PC-9 (cell line): ENCODE data around the gene KRT15. TPM values are rescaled to one million over a fixed set of nuclear protein-coding genes. Genes with fewer than 3 reads are reported as not detected.

Source experiments
- BruUV-seq: library from RNA; stranded (reverse); fragments of 400-500 nt; replicated peaks from 2 replicates; lab custom pipeline; 2021; lab: Mats Ljungman, UMichigan
- CTCF ChIA-PET: fragments of 300-600 bp; sonication (Branson Sonifier 250); formaldehyde crosslinking; loops from one replicate; lab custom pipeline; 2022; ENCODE audit warnings: antibody characterized with exemption; lab: Charles Lee
- POLR2A ChIA-PET: fragments of 300-600 bp; sonication (Branson Sonifier 250); formaldehyde crosslinking; loops from one replicate; lab custom pipeline; 2022; ENCODE audit warnings: antibody characterized with exemption; ENCODE audit not compliant: unreplicated experiment; lab: Charles Lee
- DNase-seq, 2 experiments: peaks; one replicate each; pipeline versions ENCODE4 v3.0.0 to v3.0.0-alpha.2; 2015 to 2022; ENCODE audit warnings: mixed read lengths in 1 of 2
- H2AFZ ChIP-seq: fragments of 200-600 bp; sonication (generic); 2 replicates; pipeline ENCODE4 v1.8.1; 2017; ENCODE audit warnings: antibody characterized with exemption
- H3F3A ChIP-seq: fragments of 200-600 bp; sonication (generic); 2 replicates; pipeline ENCODE4 v1.8.1; 2017; ENCODE audit warnings: antibody characterized with exemption, mild to moderate bottlenecking, low read depth; ENCODE audit not compliant: insufficient read depth
- H3K27ac ChIP-seq: fragments of 200-600 bp; sonication (generic); 2 replicates; pipeline ENCODE4 v1.6.1; 2016; ENCODE audit warnings: mixed run types
- H3K27me3 ChIP-seq: fragments of 200-600 bp; sonication (generic); 2 replicates; pipeline ENCODE4 v1.6.1; 2016; ENCODE audit warnings: low read depth, mixed run types; ENCODE audit not compliant: insufficient read depth
- H3K36me3 ChIP-seq: fragments of 200-600 bp; sonication (generic); 2 replicates; pipeline ENCODE4 v1.6.1; 2016; ENCODE audit warnings: low read depth, mixed run types
- H3K4me1 ChIP-seq: fragments of 200-600 bp; sonication (generic); replicated peaks from 2 replicates; pipeline ENCODE4 v1.6.1; 2016; ENCODE audit warnings: mixed run types; ENCODE audit not compliant: insufficient read depth
- H3K4me2 ChIP-seq: fragments of 200-600 bp; sonication (generic); 2 replicates; pipeline ENCODE4 v1.6.1; 2017; ENCODE audit warnings: mixed run types
- H3K4me3 ChIP-seq: fragments of 200-600 bp; sonication (generic); 2 replicates; pipeline ENCODE4 v1.6.1; 2016; ENCODE audit warnings: mixed run types
- H3K79me2 ChIP-seq: fragments of 200-600 bp; sonication (generic); 2 replicates; pipeline ENCODE4 v1.6.1; 2017; ENCODE audit warnings: low read depth, mixed run types
- H3K9me2 ChIP-seq: fragments of 200-600 bp; sonication (generic); 2 replicates; pipeline ENCODE4 v1.8.1; 2017; ENCODE audit warnings: mild to moderate bottlenecking; ENCODE audit not compliant: insufficient read depth
- H3K9me3 ChIP-seq: fragments of 200-600 bp; sonication (generic); 2 replicates; pipeline ENCODE4 v1.8.1; 2016; ENCODE audit warnings: low read depth; ENCODE audit not compliant: insufficient read depth
- H4K20me1 ChIP-seq: fragments of 200-600 bp; sonication (generic); 2 replicates; pipeline ENCODE4 v1.8.1; 2017; ENCODE audit not compliant: insufficient read depth
- CTCF ChIP-seq: fragments of 200-600 bp; sonication (generic); conservative IDR thresholded peaks from 2 replicates; pipeline ENCODE4 v1.6.1; 2017; ENCODE audit warnings: mixed run types, antibody characterized with exemption, mild to moderate bottlenecking, moderate library complexity
- EZH2 ChIP-seq: fragments of 200-600 bp; sonication (generic); IDR thresholded peaks from 2 replicates; pipeline ENCODE4 v1.8.0; 2017; ENCODE audit warnings: antibody characterized with exemption, low read depth
- intact Hi-C: fragments of 100-400 bp; cut with micrococcal nuclease; formaldehyde crosslinking; loops from one replicate; pipeline ENCODE4 v1.10.0; 2022; ENCODE audit not compliant: unreplicated experiment
- total RNA-seq: library from RNA; stranded (reverse); gene quantifications from 2 replicates; pipeline ENCODE4 v1.2.3, GENCODE V29; 2021

Gene KRT15
- total RNA-seq, 1 experiment from 2014 or later, result 41.9 TPM

DNA sequence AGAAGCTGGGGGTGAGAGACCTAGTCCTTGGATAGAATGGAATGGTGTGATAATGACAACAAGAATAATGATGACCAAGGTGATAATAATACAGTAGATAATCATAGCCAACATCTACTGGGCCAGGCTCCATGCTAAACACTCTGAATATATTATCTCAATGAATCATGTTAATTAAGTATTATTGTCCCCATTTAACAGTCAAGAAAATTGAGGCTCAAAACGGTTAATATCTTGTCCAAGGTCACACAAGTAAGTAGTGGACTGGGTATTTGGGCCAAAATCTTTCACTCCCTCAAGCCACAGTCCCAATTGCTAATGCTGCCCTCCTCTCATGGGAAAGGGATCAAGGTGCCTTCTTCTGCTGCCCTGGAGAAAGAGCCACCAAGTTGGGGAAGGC lies 13.3 kb upstream of the KRT15 start:
- Histone ChIP-seq H3K4me1 (peaks cover 82% of the 10 kb centered on the region), H2AFZ (no peak overlapping the region), H3F3A (peaks cover 69% of the 10 kb centered on the region), H3K36me3 (peaks cover 7% of the 10 kb centered on the region), H3K27me3 (no peaks in the 10 kb centered on the region), H3K4me2 (peak overlapping the region; percentile 32), H3K9me2 (no peaks in the 10 kb centered on the region), H3K27ac (peak overlapping the region; percentile 23; the same call in 1 of the 2 replicates), H3K4me3 (no peak overlapping the region), H3K9me3 (no peaks in the 10 kb centered on the region), H4K20me1 (peaks cover 3% of the 10 kb centered on the region; the same call in 1 of the 2 replicates), H3K79me2 (peaks cover 19% of the 10 kb centered on the region)
- BruUV-seq, result no TSS peak
- CTCF ChIA-PET, result no interaction called here
- TF ChIP-seq EZH2 (no peak), CTCF (no peak)
- POLR2A ChIA-PET, result interaction anchor here (0.6 kb wide), 1 partner anchor 16 kb away, joined by 3 read pairs; no protein-coding TSS in a partner anchor
- intact Hi-C loops, result no loop called here
- no peak for DNase-seq

- TF ChIP-seq EZH2 (no peak), CTCF (no peak)
- H3K9me2 ChIP-seq, result no peaks in the 10 kb centered on the region
- H3K9me3 ChIP-seq, result no peaks in the 10 kb centered on the region
- ChIA-PET POLR2A (interaction anchor here (0.5 to 3.5 kb wide), 20 partner anchors 9 to 1216 kb away, joined by 3 to 78 read pairs (median 5); partner anchors contain the start of gene KRT13), CTCF (interaction anchor here (0.6 to 3.3 kb wide), 4 partner anchors 11 to 132 kb away, joined by 3 to 27 read pairs (median 5); no protein-coding TSS in a partner anchor)
- H3K27me3 ChIP-seq, result no peaks in the 10 kb centered on the region
- peak overlapping the region; percentile 95 for H3K27ac ChIP-seq
- H3K4me3 ChIP-seq, result peak overlapping the region; percentile 93
- peak overlapping the region; percentile 98 for H3K4me2 ChIP-seq
- H3F3A ChIP-seq, result peaks cover 71% of the 10 kb centered on the region
- BruUV-seq, result TSS peak; percentile 72
- no peak overlapping the region for H2AFZ ChIP-seq
- H3K36me3 ChIP-seq, result peaks cover 15% of the 10 kb centered on the region
- H3K4me1 ChIP-seq, result peaks cover 66% of the 10 kb centered on the region
- DNase-seq, result peak; percentile 86 to 99
- peaks cover 14% of the 10 kb centered on the region for H4K20me1 ChIP-seq
- intact Hi-C loops, result loop anchor here (1.0 kb wide), 1 partner anchor 18 kb away; no protein-coding TSS in a partner anchor
- H3K79me2 ChIP-seq, result peaks cover 34% of the 10 kb centered on the region
These were observed 11.7 kb upstream of the KRT15 start for GRCh38 chr17:41530062-41531048.

DNA sequence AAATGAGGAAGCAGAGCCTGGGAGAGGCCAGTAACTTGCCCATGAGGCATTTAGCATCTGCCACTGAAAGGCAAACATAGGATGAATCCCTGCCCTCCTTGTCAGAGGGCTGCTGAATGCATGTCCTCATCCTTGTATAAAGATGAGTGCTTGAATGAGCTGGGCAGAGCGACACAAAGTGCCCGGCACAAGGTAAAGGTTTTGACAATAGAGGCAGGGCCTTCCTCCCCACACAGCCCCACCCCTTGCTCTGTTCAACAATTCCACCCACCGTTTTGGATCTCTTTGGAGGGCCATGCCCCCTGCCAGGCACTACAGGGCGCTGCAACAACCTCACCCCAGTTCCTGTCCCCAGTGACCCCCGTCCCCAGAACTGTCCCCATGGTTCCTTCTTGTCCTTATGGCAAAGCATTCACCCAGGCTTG lies 10.8 kb upstream of the KRT15 start:
- Histone ChIP-seq H3K79me2 (peaks cover 43% of the 10 kb centered on the region), H3K4me2 (peak overlapping the region; percentile 98), H3K27ac (peak overlapping the region; percentile 95), H2AFZ (no peak overlapping the region), H3K4me1 (peaks cover 64% of the 10 kb centered on the region), H3F3A (peaks cover 71% of the 10 kb centered on the region), H3K36me3 (peaks cover 24% of the 10 kb centered on the region), H3K9me2 (no peaks in the 10 kb centered on the region), H3K27me3 (no peaks in the 10 kb centered on the region), H4K20me1 (peaks cover 14% of the 10 kb centered on the region), H3K9me3 (no peaks in the 10 kb centered on the region), H3K4me3 (peak overlapping the region; percentile 93)
- DNase-seq, result peak in 1 of 2 experiments; percentile 59
- intact Hi-C loops, result loop anchor here (2.0 to 10.0 kb wide), 2 partner anchors 125 to 205 kb away; no protein-coding TSS in a partner anchor
- ChIA-PET POLR2A (interaction anchor here (0.6 to 3.5 kb wide), 13 partner anchors 9 to 711 kb away, joined by 3 to 78 read pairs (median 5); partner anchors contain the start of gene KRT13), CTCF (interaction anchor here (1.2 to 3.3 kb wide), 3 partner anchors 19 to 133 kb away, joined by 4 to 27 read pairs (median 4); no protein-coding TSS in a partner anchor)
- BruUV-seq, result no TSS peak
- no peak for TF ChIP-seq CTCF
- no peak for TF ChIP-seq EZH2
